K562 (cell line): ENCODE results near the gene MARK3. TPM values are rescaled to one million over a fixed set of nuclear protein-coding genes. Genes with fewer than 3 reads are reported as not detected.

ENCODE experiments used
- ATAC-seq: fragments of 200-7000 bp; cut with Tn5 transposase; 3 replicates; pipeline ENCODE4 v1.9.1; 2020; ENCODE audit warnings: moderate library complexity
- BruUV-seq: library from RNA; stranded (reverse); fragments of 400-500 nt; replicated peaks from 2 replicates; lab custom pipeline; 2021; lab: Mats Ljungman, UMichigan
- CTCF ChIA-PET: fragments of 300-600 bp; formaldehyde crosslinking; extraction: SDS; loops from one replicate; lab custom pipeline; 2021; ENCODE audit warnings: low intra/inter-chr PET ratio; lab: Yijun Ruan, JAX
- POLR2A ChIA-PET: fragments of 300-600, 350-650 bp; sonication (Branson Sonifier 250); formaldehyde crosslinking; extraction: SDS; loops from one replicate; lab custom pipeline; 2021; ENCODE audit warnings: antibody characterized with exemption, inconsistent platforms; lab: Yijun Ruan, JAX
- DNase-seq, 4 experiments: peaks; one replicate each; pipeline versions ENCODE4 v3.0.0 to v3.0.0-alpha.2; 2011 to 2018; ENCODE audit warnings: low spot score in 3 of 4, mixed read lengths in 3 of 4; ENCODE audit errors: extremely low read depth in 1 of 4
- FAIRE-seq: peaks from 2 replicates; lab custom pipeline; 2011; peaks lifted over from hg19 to GRCh38; lab: Jason Lieb, UNC
- H2AFZ ChIP-seq: 2 replicates; pipeline ENCODE4 v1.6.0; 2011; ENCODE audit warnings: low read depth, low read length, control low read depth, inconsistent platforms
- H3K27ac ChIP-seq: fragments of 200-600 bp; 3 replicates; pipeline ENCODE4 v1.8.0; 2011; ENCODE audit warnings: low read depth, mild to moderate bottlenecking, control low read depth, inconsistent platforms, low read length, moderate library complexity, mixed read lengths; ENCODE audit errors: extremely low read depth
- H3K27me3 ChIP-seq, 2 experiments: fragments of 300-600 bp in 1 of 2; 2 replicates in 1 of 2; 3 replicates in 1 of 2; pipeline versions ENCODE4 v1.6.0 to v1.8.0; 2011; ENCODE audit warnings: inconsistent platforms in 2 of 2, low read length in 2 of 2, mild to moderate bottlenecking in 1 of 2, mixed read lengths in 1 of 2, moderate library complexity in 1 of 2; ENCODE audit not compliant: control insufficient read depth in 2 of 2, insufficient read depth in 2 of 2
- H3K36me3 ChIP-seq: fragments of 300-600 bp; 3 replicates; pipeline ENCODE4 v1.8.0; 2011; ENCODE audit warnings: mild to moderate bottlenecking, low read length, inconsistent platforms; ENCODE audit not compliant: control insufficient read depth, insufficient read depth
- H3K4me1 ChIP-seq, 2 experiments: fragments of 200-600 bp in 1 of 2; replicated peaks in 1 of 2; 2 replicates in 1 of 2; 3 replicates in 1 of 2; pipeline versions ENCODE4 v1.5.1 to v1.8.0; 2011; ENCODE audit warnings: inconsistent platforms in 2 of 2, low read length in 2 of 2, mild to moderate bottlenecking in 1 of 2, mixed read lengths in 1 of 2, moderate library complexity in 1 of 2; ENCODE audit not compliant: control insufficient read depth in 2 of 2, insufficient read depth in 2 of 2
- H3K4me2 ChIP-seq: 2 replicates; pipeline ENCODE4 v1.6.1; 2011; ENCODE audit warnings: low read length, control low read depth, inconsistent platforms, mixed read lengths; ENCODE audit not compliant: insufficient read depth
- H3K4me3 ChIP-seq: fragments of 200-600 bp; sonication (generic), shearing (Covaris generic); 2 replicates; pipeline ENCODE4 v1.5.1; 2016; ENCODE audit warnings: control low read depth, inconsistent platforms
- H3K79me2 ChIP-seq: fragments of 200-600 bp; 3 replicates; pipeline ENCODE4 v1.8.0; 2011; ENCODE audit warnings: low read length, inconsistent platforms; ENCODE audit not compliant: control insufficient read depth, insufficient read depth
- H3K9ac ChIP-seq, 2 experiments: 2 replicates each; pipeline versions ENCODE4 v1.6.0 to v1.6.1; 2011; ENCODE audit warnings: low read depth in 2 of 2, low read length in 2 of 2, control low read depth in 1 of 2, inconsistent platforms in 1 of 2, mild to moderate bottlenecking in 1 of 2, mixed read lengths in 1 of 2; ENCODE audit not compliant: insufficient read depth in 1 of 2
- H3K9me1 ChIP-seq: one replicate; pipeline ENCODE4 v1.6.0; 2011; ENCODE audit warnings: inconsistent platforms, mild to moderate bottlenecking, low read length, moderate library complexity; ENCODE audit not compliant: control insufficient read depth, insufficient read depth
- H3K9me3 ChIP-seq: replicated peaks from 2 replicates; pipeline ENCODE4 v1.5.1; 2011; ENCODE audit warnings: low read depth, low read length, inconsistent platforms; ENCODE audit not compliant: control insufficient read depth, insufficient read depth
- H4K20me1 ChIP-seq: replicated peaks from 2 replicates; pipeline ENCODE4 v1.6.1; 2011; ENCODE audit warnings: low read length, inconsistent platforms, mixed read lengths; ENCODE audit not compliant: control insufficient read depth, insufficient read depth
- ARHGAP35 ChIP-seq: fragments of 450-650 bp; IDR thresholded peaks from 2 replicates; pipeline ENCODE4 v1.6.1; 2018; ENCODE audit not compliant: partially characterized antibody
- ETS2 ChIP-seq: IDR thresholded peaks from 2 replicates; pipeline ENCODE4 v1.6.1; 2016; ENCODE audit warnings: borderline replicate concordance, missing genetic modification characterization, mild to moderate bottlenecking, moderate library complexity, missing compliant biosample characterization; ENCODE audit not compliant: poor library complexity, severe bottlenecking
- HNRNPLL ChIP-seq: fragments of 200-400 bp; formaldehyde crosslinking; IDR thresholded peaks from 2 replicates; pipeline ENCODE4 v1.6.1; 2017; ENCODE audit warnings: low read length, low read depth, mild to moderate bottlenecking; ENCODE audit not compliant: poor library complexity, severe bottlenecking
- NR1H2 ChIP-seq: sonication (generic); formaldehyde crosslinking; IDR thresholded peaks from 2 replicates; pipeline ENCODE4 v1.4.0; 2020; ENCODE audit warnings: mild to moderate bottlenecking, missing genetic modification reagents
- NR2C2 ChIP-seq, 2 experiments: fragments of 200-800 bp in 1 of 2; sonication (Bioruptor generic) in 1 of 2; sonication (generic) in 1 of 2; formaldehyde crosslinking in 1 of 2; IDR thresholded peaks; 2 replicates each; pipeline versions ENCODE4 v1.6.1 to v1.8.0; 2016 to 2022; ENCODE audit warnings: mild to moderate bottlenecking in 1 of 2, missing compliant biosample characterization in 1 of 2, missing genetic modification characterization in 1 of 2, missing genetic modification reagents in 1 of 2
- NR3C1 ChIP-seq: sonication (generic); formaldehyde crosslinking; IDR thresholded peaks from 2 replicates; pipeline ENCODE4 v1.8.1; 2022; ENCODE audit warnings: missing genetic modification reagents
- SMARCA4 ChIP-seq: fragments of 450-650 bp; IDR thresholded peaks from 2 replicates; pipeline ENCODE4 v1.6.1; 2016
- TEAD1 ChIP-seq, 2 experiments: fragments of 450-650 bp in 1 of 2; sonication (generic) in 1 of 2; formaldehyde crosslinking; IDR thresholded peaks; 2 replicates each; pipeline versions ENCODE4 v1.4.0 to v1.8.0; 2020 to 2022; ENCODE audit warnings: mild to moderate bottlenecking in 2 of 2, missing genetic modification reagents in 1 of 2
- ZNF121 ChIP-seq: sonication (generic); formaldehyde crosslinking; conservative IDR thresholded peaks from 2 replicates; pipeline ENCODE4 v1.8.0; 2022; ENCODE audit warnings: missing genetic modification reagents
- WGBS: fragments of 100-300 bp; shearing (Covaris generic); methylation state at CpG from one replicate; pipeline ENCODE4 v1.1.6; 2016; ENCODE audit warnings: low coverage, mixed read lengths; ENCODE audit not compliant: insufficient coverage; ENCODE audit errors: missing lambda C conversion rate; 5-methylcytosine and 5-hydroxymethylcytosine counted together
- in situ Hi-C: fragments of 300-500 bp; cut with MboI; formaldehyde crosslinking; loops from 4 replicates; pipeline ENCODE4 v1.15.0; 2018; ENCODE audit warnings: inconsistent platforms, mixed read lengths
- intact Hi-C: fragments of 100-400 bp; cut with micrococcal nuclease; formaldehyde crosslinking; loops from 2 replicates; pipeline ENCODE4 v1.14.2; 2022
- polyA plus RNA-seq, 8 experiments: library from polyadenylated mRNA; depleted of rRNA in 4 of 8; stranded (reverse) in 5 of 8; unstranded in 3 of 8; fragments of >200 nt; fragmentation: Nextera tagmentation in 2 of 8; fragmentation: Illumina TruSeq in 1 of 8; extraction: Ambion mirVana in 2 of 8; extraction: Trizol in 1 of 8; gene quantifications; 2 replicates each; pipeline versions ENCODE4 v1.2.1 to v1.2.3, GENCODE V29; 2011 to 2014; ENCODE audit warnings: inconsistent platforms in 1 of 8, missing spikeins in 1 of 8
- total RNA-seq, 7 experiments: library from RNA; depleted of rRNA in 6 of 7; stranded (reverse); fragments of >200 nt in 6 of 7; fragmentation: Illumina TruSeq in 2 of 7; extraction: Trizol in 2 of 7; gene quantifications; 2 replicates each; pipeline versions ENCODE4 v1.2.1 to v1.2.3, GENCODE V29; 2011 to 2021; ENCODE audit warnings: low replicate concordance in 1 of 7
- TF ChIP-seq, protein P1 (sequence below), 2 experiments: fragments of 450-650 bp in 1 of 2; sonication (generic) in 1 of 2; formaldehyde crosslinking in 1 of 2; IDR thresholded peaks; 2 replicates each; pipeline versions ENCODE4 v1.7.1 to v1.9.0; 2016 to 2022; ENCODE audit warnings: inconsistent platforms in 1 of 2, mild to moderate bottlenecking in 1 of 2, missing genetic modification reagents in 1 of 2
- TF ChIP-seq, protein P2 (sequence below): fragments of 450-650 bp; formaldehyde crosslinking; conservative IDR thresholded peaks from 2 replicates; pipeline ENCODE4 v1.4.0; 2022; ENCODE audit warnings: mild to moderate bottlenecking, missing genetic modification characterization

MARK3 gene
- total and polyA plus RNA-seq, 9 of the 15 experiments (the other 6 are each of a cell fraction or from before 2014, with no cell fraction given), result 10.1 to 68.7 (median 56.3) TPM

- in situ Hi-C loops (loop anchor here (10.0 kb wide), 1 partner anchor 446 kb away; the partner anchor contains the start of gene LBHD2), intact Hi-C loops (no loop called here)
- H3K4me3 ChIP-seq, result no peak overlapping the region
- peaks cover 9 to 77% of the 10 kb centered on the region in 2 experiments; a peak in 4 of 5 replicates for H3K4me1 ChIP-seq
- H3K4me2 ChIP-seq, result peak overlapping the region; percentile 89; the same call in 1 of the 2 replicates
- peaks cover 48% of the 10 kb centered on the region; the same call in 2 of the 3 replicates for H3K36me3 ChIP-seq
- FAIRE-seq, result no peak
- no peaks in the 10 kb centered on the region for H3K9me3 ChIP-seq
- POLR2A ChIA-PET, result interaction anchor here (0.6 to 1.4 kb wide), 2 partner anchors 12 to 1222 kb away, joined by 3 read pairs; no protein-coding TSS in a partner anchor
- no peaks in the 10 kb centered on the region; the same call in 1 of the 2 replicates for H4K20me1 ChIP-seq
- H3K27me3 ChIP-seq, result no peaks in the 10 kb centered on the region
- WGBS, result 90% methylated on average over 6 of the region's 11 CpGs
- BruUV-seq, result no TSS peak
- H2AFZ ChIP-seq, result no peak overlapping the region
- CTCF ChIA-PET, result no interaction called here
- H3K9me1 ChIP-seq, result peaks cover 6% of the 10 kb centered on the region
- no peak for ATAC-seq
- peak overlapping the region in 1 of 2 experiments; percentile 95; a peak in 2 of 4 replicates for H3K9ac ChIP-seq
- DNase-seq, result no peak
- peaks cover 32% of the 10 kb centered on the region for H3K79me2 ChIP-seq
- H3K27ac ChIP-seq, result no peak overlapping the region
- TF ChIP-seq ARHGAP35 (no peak), ZNF121 (CRISPR knock-in tag) (no peak), NR2C2 (CRISPR knock-in tag; IDR thresholded peaks at IDR 0.05) (no peak), NR2C2 (tag; IDR thresholded peaks at IDR 0.05) (no peak), NR3C1 (CRISPR knock-in tag) (no peak), HNRNPLL (no peak), SMARCA4 (no peak), NR1H2 (no peak), TEAD1 (CRISPR knock-in tag; IDR thresholded peaks at IDR 0.05) (no peak), ETS2 (tag) (no peak)
- TF ChIP-seq, protein P1, sequence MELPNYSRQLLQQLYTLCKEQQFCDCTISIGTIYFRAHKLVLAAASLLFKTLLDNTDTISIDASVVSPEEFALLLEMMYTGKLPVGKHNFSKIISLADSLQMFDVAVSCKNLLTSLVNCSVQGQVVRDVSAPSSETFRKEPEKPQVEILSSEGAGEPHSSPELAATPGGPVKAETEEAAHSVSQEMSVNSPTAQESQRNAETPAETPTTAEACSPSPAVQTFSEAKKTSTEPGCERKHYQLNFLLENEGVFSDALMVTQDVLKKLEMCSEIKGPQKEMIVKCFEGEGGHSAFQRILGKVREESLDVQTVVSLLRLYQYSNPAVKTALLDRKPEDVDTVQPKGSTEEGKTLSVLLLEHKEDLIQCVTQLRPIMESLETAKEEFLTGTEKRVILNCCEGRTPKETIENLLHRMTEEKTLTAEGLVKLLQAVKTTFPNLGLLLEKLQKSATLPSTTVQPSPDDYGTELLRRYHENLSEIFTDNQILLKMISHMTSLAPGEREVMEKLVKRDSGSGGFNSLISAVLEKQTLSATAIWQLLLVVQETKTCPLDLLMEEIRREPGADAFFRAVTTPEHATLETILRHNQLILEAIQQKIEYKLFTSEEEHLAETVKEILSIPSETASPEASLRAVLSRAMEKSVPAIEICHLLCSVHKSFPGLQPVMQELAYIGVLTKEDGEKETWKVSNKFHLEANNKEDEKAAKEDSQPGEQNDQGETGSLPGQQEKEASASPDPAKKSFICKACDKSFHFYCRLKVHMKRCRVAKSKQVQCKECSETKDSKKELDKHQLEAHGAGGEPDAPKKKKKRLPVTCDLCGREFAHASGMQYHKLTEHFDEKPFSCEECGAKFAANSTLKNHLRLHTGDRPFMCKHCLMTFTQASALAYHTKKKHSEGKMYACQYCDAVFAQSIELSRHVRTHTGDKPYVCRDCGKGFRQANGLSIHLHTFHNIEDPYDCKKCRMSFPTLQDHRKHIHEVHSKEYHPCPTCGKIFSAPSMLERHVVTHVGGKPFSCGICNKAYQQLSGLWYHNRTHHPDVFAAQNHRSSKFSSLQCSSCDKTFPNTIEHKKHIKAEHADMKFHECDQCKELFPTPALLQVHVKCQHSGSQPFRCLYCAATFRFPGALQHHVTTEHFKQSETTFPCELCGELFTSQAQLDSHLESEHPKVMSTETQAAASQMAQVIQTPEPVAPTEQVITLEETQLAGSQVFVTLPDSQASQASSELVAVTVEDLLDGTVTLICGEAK (IDR thresholded peaks at IDR 0.05), result no peak
- TF ChIP-seq, protein P1 (CRISPR knock-in tag; IDR thresholded peaks at IDR 0.05), result no peak
- TF ChIP-seq, protein P2, sequence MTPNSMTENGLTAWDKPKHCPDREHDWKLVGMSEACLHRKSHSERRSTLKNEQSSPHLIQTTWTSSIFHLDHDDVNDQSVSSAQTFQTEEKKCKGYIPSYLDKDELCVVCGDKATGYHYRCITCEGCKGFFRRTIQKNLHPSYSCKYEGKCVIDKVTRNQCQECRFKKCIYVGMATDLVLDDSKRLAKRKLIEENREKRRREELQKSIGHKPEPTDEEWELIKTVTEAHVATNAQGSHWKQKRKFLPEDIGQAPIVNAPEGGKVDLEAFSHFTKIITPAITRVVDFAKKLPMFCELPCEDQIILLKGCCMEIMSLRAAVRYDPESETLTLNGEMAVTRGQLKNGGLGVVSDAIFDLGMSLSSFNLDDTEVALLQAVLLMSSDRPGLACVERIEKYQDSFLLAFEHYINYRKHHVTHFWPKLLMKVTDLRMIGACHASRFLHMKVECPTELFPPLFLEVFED, result no peak
Measured at GRCh38 chr14:103530831-103531230, 145.6 kb downstream of the MARK3 start.
